GM19397 (cell line): ENCODE results near the gene RUSC1.
"Not testable (repeated sequence)": the region's sequence is repeated elsewhere in the genome, so short reads cannot be mapped to it uniquely, and the experiment has no call there.

Experiments
- ATAC-seq: cut with Tn5 transposase; IDR thresholded peaks from one replicate; pipeline ENCODE4 v1.9.1; 2021; ENCODE audit warnings: mild to moderate bottlenecking, moderate library complexity; ENCODE audit not compliant: unreplicated experiment

RUSC1 gene

DNA sequence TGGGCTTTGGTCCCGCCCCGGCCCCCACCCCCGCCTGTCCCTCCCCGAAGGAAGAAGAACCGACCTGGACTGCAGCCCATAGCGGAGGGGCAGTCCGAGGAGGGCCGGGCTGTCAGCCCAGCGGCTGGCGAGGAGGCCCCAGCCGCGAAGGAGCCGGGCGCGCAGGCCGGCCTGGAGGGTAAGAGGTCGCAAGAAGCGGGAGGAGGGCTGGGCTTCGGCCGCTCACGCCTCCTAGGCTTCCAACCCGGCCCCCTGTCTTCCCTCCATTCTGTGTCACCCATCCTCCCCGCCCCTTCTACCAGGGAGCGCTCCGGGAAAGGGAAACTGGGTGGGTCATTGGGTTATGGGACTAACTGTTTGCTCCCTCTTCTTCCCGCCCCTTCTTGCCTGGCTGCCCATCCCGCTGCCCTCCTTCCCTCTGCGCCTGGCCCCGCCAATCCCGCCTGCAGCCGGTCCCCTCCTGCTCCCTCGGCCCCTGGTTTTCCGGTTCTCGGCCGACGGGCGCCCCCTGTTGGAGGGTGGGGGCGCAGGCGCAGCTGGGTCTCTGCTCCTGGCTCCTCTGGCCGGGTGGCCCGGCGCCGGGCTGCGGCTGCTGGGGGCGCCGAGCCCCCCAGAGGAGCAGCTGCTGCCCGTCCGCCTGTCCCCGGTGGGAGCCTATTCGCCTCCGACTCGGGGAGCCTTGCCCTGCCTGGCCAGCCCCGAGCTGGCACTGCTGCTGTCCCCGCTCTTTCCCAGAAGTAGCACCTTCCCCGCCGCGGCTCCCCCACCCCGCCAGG, 2.4 kb downstream of the RUSC1 start:
- peak; percentile 43 for ATAC-seq

DNA sequence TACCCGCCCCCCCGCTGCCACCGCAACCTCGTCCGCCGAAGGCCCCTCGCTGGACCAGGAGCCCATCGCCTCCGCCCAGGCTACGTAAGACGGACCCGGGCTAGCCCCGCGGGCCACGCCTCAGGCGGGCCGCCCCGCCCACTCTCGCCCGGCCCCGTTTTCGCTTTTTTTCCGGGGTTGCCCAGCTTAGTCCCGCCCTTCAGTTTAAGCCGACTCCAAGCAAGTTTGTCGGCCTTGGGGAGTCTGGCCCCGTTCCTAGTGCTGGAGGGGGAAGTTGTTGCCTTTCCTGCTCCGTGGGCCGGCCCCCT, 3.0 kb downstream of the RUSC1 start:
- peak; percentile 42 for ATAC-seq

DNA sequence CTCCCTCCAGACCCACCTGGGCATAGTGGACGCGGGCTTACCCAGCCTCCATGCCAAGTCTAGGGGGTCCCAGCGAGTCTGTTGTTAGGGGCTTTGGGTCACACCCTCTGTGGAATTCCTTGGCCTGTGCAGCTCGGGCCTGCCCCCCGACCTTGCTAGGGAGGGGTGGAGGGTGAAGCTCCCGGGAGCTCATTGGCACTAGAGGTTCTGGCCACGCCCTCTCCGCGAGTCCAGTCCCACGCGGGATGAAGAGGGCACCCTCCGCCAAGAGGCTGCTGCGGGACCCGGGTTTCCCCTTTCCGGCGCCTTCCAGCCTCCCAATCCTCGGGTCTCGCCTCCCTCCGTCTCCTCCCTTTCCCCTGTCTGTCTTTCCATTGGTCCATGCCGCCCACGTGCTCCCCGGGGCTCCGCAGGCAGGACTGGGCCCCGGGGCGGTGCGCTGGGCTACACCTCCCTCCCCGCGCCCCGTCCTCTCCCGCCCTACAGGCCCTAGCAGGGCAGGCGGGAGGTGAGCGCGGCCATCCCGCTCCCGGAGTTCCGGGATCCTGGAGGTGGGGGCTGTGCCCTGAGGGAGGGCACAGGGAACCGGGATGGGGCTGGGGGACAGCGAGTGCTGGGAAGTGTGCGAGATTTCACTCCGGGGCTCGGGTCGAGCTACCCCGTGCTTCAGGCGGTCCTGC, 3.5 kb downstream of the RUSC1 start:
- peak; percentile 59 for ATAC-seq

- no peak for ATAC-seq
Measured at GRCh38 chr1:155324717-155325602, 4.3 kb downstream of the RUSC1 start.

DNA sequence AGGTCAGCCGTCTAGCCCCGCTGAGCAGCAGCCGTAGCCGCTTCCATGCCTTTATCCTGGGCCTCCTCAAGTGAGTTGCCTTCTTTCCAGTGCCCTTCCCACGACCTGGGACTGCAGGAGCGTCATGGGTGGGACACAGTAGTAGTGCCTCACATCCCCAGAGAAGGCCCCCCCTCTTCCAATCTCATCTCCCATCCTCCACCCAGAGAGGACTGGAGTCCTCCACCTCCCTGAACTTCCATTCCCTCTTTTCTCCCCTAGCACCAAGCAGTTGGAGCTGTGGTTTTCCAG, 4.9 kb downstream of the RUSC1 start:
- ATAC-seq, result no peak

DNA sequence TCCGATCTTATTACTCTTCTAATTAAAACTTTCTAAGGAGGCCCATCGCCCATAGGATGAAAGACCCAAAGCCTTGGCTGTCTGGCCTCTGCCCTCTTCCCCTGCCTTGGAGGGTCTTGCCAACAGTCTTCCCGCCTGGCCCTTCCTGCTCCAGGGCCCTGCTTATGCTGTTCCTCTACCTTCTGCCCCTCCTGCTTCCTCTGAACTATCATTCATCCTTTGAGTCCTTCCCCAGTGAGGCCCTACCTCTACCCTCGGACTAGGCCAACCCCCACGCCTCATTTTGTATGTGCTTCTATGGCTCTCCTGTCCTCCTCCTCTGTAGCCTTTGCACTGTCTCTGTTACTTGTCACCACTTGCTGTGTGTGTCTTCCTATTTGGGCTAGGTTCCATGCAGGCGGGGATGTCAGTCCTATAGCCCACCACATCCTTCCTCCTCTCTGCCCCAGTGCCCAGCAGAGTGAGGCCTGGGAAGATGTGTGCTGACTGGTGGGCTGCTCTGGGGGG, 5.4 kb downstream of the RUSC1 start:
- ATAC-seq, result no peak

DNA sequence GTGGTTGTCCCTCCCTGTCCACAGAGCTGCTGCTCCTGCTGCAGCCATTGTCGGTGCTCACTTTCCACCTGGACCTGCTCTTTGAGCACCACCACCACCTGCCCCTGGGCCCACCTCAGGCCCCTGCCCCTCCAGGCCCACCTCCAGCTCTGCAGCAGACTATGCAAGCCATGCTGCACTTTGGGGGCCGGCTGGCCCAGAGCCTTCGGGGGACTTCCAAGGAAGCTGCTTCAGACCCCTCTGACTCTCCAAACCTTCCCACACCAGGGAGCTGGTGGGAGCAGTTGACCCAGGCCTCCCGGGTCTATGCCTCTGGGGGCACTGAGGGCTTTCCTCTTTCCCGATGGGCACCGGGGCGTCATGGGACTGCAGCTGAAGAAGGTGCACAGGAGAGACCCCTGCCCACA, 5.9 kb downstream of the RUSC1 start:
- ATAC-seq, result no peak

- no peak for ATAC-seq
Measured at GRCh38 chr1:155327981-155328380, 7.3 kb downstream of the RUSC1 start.

DNA sequence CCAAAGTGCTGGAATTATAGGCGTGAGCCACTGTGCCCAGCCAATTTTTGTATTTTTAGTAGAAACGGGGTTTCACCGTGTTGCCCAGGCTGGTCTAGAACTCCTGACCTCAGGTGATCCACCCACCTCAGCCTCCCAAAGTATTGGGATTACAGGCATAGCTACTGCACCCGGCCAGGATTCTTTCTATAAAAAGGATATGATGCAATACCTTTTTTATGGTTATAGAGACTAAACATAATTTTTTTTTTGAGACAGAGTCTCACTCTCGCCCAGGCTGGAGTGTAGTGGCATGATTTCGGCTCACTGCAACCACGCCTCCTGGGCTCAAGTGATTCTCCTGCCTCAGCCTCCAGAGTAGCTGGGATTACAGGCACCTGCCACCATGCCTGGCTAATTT, 8.2 kb downstream of the RUSC1 start:
- not testable (repeated sequence) for ATAC-seq

- ATAC-seq, result no peak
Measured at GRCh38 chr1:155329980-155330598, 9.4 kb downstream of the RUSC1 start.

GRCh38 chr1:155334962-155335361, 14.3 kb downstream of the RUSC1 start:
- ATAC-seq, result no peak

DNA sequence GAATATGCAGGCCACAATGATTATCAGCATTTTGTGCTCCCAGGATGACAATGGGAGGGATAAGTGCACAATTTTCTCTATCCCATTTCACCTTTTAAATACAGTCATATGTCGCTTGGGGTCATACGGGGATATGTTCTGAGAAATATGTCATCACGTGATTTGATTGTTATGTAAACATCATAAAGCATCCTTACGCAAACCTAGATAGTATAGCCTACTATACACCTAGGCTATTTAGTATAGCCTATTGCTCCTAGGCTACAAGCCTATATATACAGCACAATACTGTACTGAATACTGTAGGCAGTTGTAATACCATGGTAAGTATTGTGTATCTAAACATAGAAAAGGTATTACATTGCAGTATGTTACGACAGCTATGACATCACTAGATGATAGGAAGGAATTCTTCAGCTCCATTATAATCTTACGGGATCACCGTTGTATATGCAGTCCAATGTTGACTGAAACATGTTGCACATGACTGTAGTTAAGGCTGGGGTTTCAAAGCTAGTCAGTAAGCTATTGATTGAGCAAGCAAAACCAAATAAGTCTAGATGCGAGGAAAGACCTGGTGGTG, 18.9 kb downstream of the RUSC1 start:
- ATAC-seq, result no peak

DNA sequence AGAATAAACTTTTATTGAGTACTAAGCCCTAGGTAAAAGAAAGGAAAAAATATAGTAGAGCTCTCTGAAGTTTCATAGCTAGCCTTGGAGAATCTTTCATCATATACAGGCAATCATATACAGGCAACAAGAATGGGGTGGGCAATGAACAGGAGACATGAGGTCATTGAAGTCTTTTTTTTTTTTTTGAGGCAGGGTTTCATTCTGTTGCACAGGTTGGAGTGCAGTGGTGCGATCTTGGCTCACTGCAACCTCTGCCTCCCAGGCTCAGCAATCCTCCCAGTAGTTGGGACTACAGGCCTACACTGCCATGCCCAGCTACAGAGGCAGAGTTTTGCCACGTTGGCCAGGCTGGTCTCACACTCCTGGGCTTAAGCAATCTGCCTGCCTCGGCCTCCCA, 22.1 kb downstream of the RUSC1 start:
- ATAC-seq, result no peak

- ATAC-seq, result no peak
Measured at GRCh38 chr1:155352631-155353030, 31.9 kb downstream of the RUSC1 start.

GRCh38 chr1:155360051-155360450, 39.4 kb downstream of the RUSC1 start:
- ATAC-seq, result no peak

DNA sequence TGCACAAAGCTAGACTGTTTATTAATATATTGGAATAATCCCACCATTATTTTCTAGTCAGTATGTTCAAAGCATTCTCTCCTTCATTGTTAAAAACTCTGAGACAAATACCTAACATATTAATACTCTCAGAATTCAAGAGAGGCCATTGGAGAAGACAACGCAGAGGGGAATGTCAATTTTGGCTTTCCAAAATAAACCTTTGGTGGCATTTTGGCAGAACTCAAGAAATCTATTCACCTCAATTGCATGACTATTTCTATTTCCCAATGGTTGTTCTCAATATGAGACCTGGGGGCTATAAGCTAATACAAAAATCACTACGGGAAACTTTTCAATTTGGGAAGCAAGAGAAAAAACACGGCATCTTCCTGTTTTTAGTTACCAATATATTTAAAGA, 58.5 kb downstream of the RUSC1 start:
- no peak for ATAC-seq

GRCh38 chr1:155379631-155380090, 59.0 kb downstream of the RUSC1 start:
- ATAC-seq, result no peak
